SU-DHL-6 (cell line): ENCODE data around the gene ZC3H7B.

Source experiments
- CTCF ChIP-seq: fragments of 200-600 bp; sonication (generic); IDR thresholded peaks from one replicate; pipeline ENCODE4 v1.5.1; 2017; ENCODE audit warnings: antibody characterized with exemption, mild to moderate bottlenecking, low read length, moderate library complexity; ENCODE audit not compliant: insufficient read depth, poor library complexity, severe bottlenecking
- EZH2phosphoT487 ChIP-seq: fragments of 200-600 bp; sonication (generic), shearing (Covaris generic); conservative IDR thresholded peaks from 2 replicates; pipeline ENCODE4 v1.6.1; 2018; ENCODE audit warnings: mild to moderate bottlenecking, antibody characterized with exemption, low read length, moderate library complexity, mixed read lengths

- TF ChIP-seq CTCF (no peak), EZH2phosphoT487 (no peak)
Measured at GRCh38 chr22:41280065-41280464, 21.3 kb upstream of the ZC3H7B start.
